ENCODE results near the gene TMEM263. TPM values are rescaled to one million over a fixed set of nuclear protein-coding genes. Genes with fewer than 3 reads are reported as not detected.

The TMEM263 gene
- total RNA-seq, 2 donors from 2014 or later = 38.3 to 49.7 TPM

DNA sequence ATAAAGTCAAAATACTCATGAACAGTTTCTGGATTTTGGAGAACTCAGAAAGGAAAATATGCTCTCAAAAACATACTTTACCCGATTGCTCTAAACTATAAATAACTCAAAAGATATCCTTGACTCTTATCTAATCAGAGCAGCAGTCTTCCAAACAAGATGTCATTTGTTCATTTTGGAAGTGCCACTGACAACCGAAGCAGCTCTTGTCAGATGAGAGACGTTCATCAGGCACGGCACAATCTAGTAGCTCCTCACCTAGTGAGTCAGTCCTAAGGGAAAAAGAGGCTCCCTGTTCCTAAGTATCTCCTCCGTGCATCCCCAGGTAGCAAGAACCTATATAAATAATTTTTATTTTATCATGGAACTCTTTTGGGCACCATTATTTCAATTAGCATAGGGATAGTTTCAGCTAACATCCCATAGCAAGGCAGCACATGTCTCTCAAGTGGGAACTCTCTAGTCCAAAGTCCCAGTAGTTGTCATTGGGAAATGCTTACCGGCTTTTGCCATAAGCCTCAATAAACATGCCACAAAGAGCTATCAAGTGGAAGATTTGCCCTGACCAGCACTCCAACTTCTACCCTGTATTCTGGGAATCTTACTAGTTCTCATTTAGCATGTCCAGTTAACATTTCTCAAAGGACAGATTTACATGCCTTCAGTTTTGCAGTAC is 14.1 kb upstream of the TMEM263 start:
- ATAC-seq (peak in 1 of 2 donors; percentile 74), DNase-seq (no peak)
- intact Hi-C loops (cut with DNase I) = no loop called here

GRCh38 chr12:106942775-106943174 is 12.9 kb upstream of the TMEM263 start:
- no peak for DNase-seq
- no peak for ATAC-seq
- intact Hi-C loops (cut with DNase I) = no loop called here

- DNase-seq (no peak), ATAC-seq (no peak)
- intact Hi-C loops (cut with DNase I) = no loop called here
Observed at GRCh38 chr12:106945261-106945851, 10.4 kb upstream of the TMEM263 start.

GRCh38 chr12:106947461-106947860 is 8.2 kb upstream of the TMEM263 start:
- intact Hi-C loops (cut with DNase I) = no loop called here
- no peak for ATAC-seq
- no peak for DNase-seq

DNA sequence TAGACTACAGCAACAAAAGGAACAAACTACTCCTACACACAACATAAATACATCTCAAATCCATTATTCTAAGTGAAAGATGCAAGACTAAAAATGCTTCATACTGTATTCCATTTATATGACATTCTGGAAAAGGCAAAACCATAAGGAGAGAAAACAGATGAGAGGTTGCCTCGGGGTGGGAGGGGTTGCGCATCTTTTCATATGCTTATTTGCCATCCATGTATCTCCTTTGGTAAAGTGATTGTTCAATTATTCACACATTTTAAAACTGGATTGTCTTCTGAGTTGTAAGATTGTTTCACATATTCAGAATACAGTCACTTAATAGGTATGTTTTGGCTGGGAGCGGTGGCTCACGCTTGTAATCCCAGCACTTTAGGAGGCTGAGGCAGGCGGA is 5.1 kb upstream of the TMEM263 start:
- intact Hi-C loops (cut with DNase I) = no loop called here
- no peak for ATAC-seq
- DNase-seq = no peak

DNA sequence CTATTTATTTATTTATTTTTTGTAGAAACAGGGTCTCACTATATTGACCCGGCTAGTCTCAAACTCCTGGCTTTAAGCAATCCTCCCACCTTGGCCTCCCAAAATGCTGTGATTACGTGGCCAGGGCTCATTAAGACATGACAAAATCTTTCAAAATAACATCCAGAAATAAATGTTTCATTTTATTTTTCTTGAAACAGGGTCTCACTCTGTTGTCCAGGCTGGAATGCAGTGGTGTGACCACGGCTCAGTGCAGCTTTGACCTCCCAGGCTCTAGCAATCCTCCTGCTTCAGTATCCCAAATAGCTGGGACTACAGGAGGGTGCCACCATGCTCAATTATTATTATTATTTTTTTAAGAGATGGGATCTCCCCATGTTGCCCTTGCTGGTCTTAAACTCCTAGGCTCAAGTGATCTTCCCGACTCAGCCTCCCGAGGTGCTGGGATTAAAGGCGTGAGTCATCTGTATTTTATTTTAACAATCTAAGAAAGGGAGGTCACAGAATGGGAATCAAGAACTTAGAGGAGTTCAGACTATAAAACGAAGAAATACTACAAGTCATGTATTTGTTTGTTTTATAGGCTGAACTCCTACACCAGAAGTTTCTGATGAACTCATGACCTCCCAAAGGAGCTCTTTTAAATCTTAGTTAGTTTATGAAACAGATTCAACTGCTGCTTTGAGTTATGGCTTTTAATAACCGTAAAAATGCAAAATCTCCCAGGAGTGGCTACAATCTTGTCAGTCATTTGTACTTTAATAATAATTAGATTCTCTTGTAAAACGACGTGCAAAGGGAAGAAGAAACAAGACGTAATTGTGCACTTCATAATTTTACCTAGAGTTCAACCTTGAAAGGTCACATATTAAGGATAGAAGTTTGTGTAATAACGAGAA is 2.1 kb upstream of the TMEM263 start:
- no peak for DNase-seq
- intact Hi-C loops (cut with DNase I) = no loop called here

GRCh38 chr12:106954462-106955376 is 988 bp upstream of the TMEM263 start:
- DNase-seq (peak; percentile 58), ATAC-seq (peak in 1 of 2 donors; percentile 0)
- intact Hi-C loops (cut with DNase I) = loop anchor here in 1 of 2 donors (5.0 kb wide), 1 partner anchor 138 kb away; the partner anchor contains the start of gene CRY1

More for the DNA sequence above, 2.1 kb upstream of the TMEM263 start:
- no peak for ATAC-seq

- DNase-seq (peak; percentile 72), ATAC-seq (peak; percentile 66 to 68)
- intact Hi-C loops (cut with DNase I) = loop anchor here in 1 of 2 donors (5.0 kb wide), 1 partner anchor 136 kb away; the partner anchor contains the start of gene CRY1
Observed at GRCh38 chr12:106956048-106956578, 406 bp downstream of the TMEM263 start.

GRCh38 chr12:106957583-106957982 is 1.9 kb downstream of the TMEM263 start:
- intact Hi-C loops (cut with DNase I) = loop anchor here in 1 of 2 donors (5.0 kb wide), 1 partner anchor 135 kb away; the partner anchor contains the start of gene CRY1
- ATAC-seq (no peak), DNase-seq (no peak)

DNA sequence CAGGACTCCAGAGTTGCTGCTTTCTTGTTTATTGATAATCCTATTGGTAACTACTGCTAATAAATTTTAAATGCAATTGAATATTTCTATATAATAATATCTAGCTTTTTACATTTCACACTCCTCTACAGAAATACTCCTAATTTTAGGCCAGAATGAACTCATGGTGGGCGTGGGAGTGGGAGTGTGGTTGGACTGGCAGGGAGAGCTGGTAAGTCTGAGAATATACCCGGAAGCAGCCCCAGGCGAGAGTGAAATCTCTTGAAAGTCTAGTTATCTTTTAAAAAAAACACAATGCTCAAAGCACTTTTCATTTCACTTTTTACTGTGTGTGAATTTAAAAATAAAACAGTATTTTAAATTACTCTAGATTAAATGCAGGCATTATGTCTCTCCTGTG is 4.7 kb downstream of the TMEM263 start:
- DNase-seq (no peak), ATAC-seq (no peak)

DNA sequence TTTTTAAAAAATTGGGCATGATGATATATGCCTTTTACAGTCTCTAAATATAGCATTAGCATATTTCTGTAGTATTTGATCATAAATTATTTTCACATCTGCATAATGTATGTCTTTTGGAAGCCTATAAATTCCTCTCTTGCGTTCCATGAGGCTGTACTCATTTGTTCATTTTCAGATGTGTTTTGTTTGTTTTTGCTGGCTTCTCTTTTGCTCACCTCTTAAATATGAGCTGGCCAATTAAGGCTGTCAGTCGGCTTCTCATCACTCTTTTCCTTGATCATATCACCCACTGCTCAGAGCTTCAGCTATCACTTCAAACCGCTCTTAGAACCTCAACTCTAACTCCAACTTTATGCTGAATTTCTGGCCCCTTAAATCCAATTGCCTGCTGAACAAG is 6.6 kb downstream of the TMEM263 start:
- intact Hi-C loops (cut with DNase I) = no loop called here
- peak; percentile 27 to 38 for ATAC-seq
- no peak for DNase-seq

More for the DNA sequence above, 4.7 kb downstream of the TMEM263 start:
- intact Hi-C loops (cut with DNase I) = no loop called here

- DNase-seq (no peak), ATAC-seq (no peak)
- intact Hi-C loops (cut with DNase I) = no loop called here
Observed at GRCh38 chr12:106964526-106964925, 8.8 kb downstream of the TMEM263 start.

GRCh38 chr12:106971065-106971464 is 15.4 kb downstream of the TMEM263 start:
- DNase-seq (no peak), ATAC-seq (no peak)
- intact Hi-C loops (cut with DNase I) = no loop called here

DNA sequence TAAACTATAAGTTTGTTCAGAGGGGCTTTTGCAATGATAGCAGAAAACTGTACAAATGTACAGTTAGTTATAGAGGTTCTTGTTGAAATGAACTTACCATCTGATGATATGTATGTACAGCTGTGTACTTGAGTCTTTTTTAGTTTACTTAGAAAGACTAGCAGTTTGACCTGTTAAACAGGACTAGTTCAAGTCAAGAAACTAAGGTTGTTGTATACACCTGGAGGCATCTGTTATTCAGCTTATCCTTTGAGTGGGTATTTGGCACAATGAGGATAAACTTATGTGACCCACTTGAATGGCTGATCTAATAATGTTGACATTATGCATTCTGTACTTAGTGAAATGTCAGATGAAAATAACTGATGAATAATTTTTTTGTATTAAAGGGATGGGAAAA is 17.8 kb downstream of the TMEM263 start:
- ATAC-seq = no peak
- intact Hi-C loops (cut with DNase I) = no loop called here
- no peak for DNase-seq

DNA sequence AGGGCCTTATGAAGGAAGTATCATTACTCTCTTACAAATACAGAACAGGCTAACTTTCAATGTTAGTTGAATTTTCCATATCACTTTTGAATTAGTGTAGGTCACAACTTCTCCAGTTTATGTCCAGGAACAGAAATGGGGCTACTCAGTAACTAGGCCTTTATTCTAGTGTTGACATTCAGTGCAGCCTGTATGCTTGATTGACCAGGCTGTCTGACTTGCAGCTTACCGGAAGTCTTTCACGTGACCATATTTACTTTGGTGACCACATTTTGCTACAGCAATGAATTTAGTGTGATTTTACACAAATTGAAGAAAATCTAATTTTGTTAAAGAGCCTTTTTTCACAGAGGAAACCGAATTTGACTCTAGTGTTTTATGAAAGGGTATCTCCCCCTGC is 18.8 kb downstream of the TMEM263 start:
- no peak for ATAC-seq
- intact Hi-C loops (cut with DNase I) = no loop called here
- no peak for DNase-seq

DNA sequence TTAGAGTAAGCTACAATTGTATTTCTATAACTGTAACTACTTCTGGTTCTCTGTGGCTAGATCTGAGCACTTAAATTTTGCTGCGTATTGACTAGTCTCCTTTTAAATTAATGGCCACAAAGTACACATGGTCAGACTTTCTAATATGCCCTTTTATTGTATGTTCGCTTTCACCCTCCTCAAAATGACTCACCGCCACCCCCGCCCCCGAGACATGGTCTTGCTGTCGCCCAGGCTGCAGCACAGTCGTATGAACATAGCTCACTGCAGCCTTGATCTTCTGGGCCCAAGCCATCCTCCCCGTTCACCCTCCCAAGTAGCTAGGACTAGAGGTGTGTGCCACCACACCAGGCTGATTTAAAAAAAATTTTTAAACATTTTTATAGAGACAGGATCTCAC is 19.4 kb downstream of the TMEM263 start:
- intact Hi-C loops (cut with DNase I) = no loop called here
- ATAC-seq = peak in 1 of 2 donors; percentile 11
- DNase-seq = no peak

DNA sequence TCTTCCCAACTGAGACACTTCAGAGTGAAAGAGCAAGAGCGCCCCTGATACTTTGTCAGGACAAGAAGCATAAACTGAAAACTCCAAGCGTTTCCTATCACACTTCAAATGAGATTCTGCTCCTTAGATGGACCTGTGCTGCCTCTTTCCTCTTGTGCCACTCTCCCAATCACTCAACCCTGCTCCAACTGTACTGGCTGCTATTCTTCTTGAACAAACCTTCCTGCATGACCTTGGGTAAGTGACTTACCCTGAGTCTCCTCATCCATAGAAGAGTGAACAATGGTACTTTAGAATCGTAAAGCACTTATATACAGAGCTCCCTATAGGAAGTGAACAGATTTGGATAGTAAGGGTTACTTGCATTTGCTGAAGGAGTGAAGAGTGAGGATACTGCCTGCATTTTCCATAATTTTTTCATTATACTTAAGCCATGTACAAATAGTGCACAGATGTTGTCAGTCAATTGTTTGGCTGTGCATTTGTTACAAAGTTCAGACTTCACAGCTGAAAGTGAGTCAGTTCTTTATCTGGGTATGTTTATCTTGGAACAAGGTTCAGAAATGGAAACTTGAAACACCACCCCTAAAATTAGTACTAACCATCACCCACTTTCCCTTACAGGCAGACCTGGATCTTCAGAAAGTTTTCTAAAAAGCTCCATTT is 20.4 kb downstream of the TMEM263 start:
- intact Hi-C loops (cut with DNase I) = no loop called here
- DNase-seq = no peak
- ATAC-seq = peak; percentile 60 to 83

DNA sequence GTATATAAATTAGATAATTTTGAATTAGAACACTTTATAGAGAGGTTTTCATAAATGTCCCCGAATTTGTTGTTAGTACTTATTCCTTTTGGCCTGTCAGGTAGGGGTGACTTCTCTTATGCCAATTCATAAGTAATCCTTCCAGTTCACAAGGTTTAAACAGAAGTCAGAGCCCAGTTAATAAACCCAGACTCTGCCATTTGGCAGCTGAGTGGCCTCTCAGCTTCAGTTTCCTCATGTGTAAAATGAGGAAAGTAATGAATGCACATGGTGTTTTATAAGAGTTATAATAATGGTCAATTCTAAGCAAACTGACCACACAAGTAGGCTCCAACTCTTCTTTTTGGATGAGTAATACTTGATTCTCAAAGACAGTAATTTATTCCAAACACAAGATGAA is 21.0 kb downstream of the TMEM263 start:
- ATAC-seq (peak in 1 of 2 donors; percentile 7), DNase-seq (no peak)
- intact Hi-C loops (cut with DNase I) = no loop called here

All from left cardiac atrium (tissue), 4 donors.